ENCODE data around the gene DCDC2. TPM values are rescaled to one million over a fixed set of nuclear protein-coding genes. Genes with fewer than 3 reads are reported as not detected.
"Not testable (repeated sequence)": the region's sequence is repeated elsewhere in the genome, so short reads cannot be mapped to it uniquely, and the experiment has no call there.

The DCDC2 gene
- total and polyA plus RNA-seq, 9 donors: 0.19 to 12.4 (median 1.1) TPM; not detected in 1

GRCh38 chr6:24381476-24382219, 23.8 kb upstream of the DCDC2 start:
- no peaks in the 10 kb centered on the region for H3K9me3 ChIP-seq
- no peak overlapping the region for H3K4me3 ChIP-seq
- 89 to 94% (median 90%) methylated on average over 4 of the region's 4 CpGs for WGBS, 3 donors
- intact Hi-C loops (cut with DNase I): no loop called here
- H3K36me3 ChIP-seq: no peaks in the 10 kb centered on the region
- H3K27ac ChIP-seq: no peak overlapping the region
- no peak for DNase-seq
- no peaks in the 10 kb centered on the region for H3K27me3 ChIP-seq
- TF ChIP-seq POLR2A (IDR thresholded peaks at IDR 0.05): no peak
- TF ChIP-seq CTCF (IDR thresholded peaks at IDR 0.05): no peak
- TF ChIP-seq EP300 (IDR thresholded peaks at IDR 0.05): no peak
- H3K4me1 ChIP-seq (ENCODE audit: insufficient read depth): no peaks in the 10 kb centered on the region

- H3K27me3 ChIP-seq: no peaks in the 10 kb centered on the region
- no peaks in the 10 kb centered on the region for H3K9me3 ChIP-seq
- H3K4me3 ChIP-seq: no peak overlapping the region
- H3K4me1 ChIP-seq (ENCODE audit: insufficient read depth): no peaks in the 10 kb centered on the region
- H3K36me3 ChIP-seq: no peaks in the 10 kb centered on the region
- 67 to 74% (median 70%) methylated on average over 1 of the region's 1 CpG for WGBS, 3 donors
- TF ChIP-seq EP300 (IDR thresholded peaks at IDR 0.05) (no peak), POLR2A (IDR thresholded peaks at IDR 0.05) (no peak), CTCF (IDR thresholded peaks at IDR 0.05) (no peak)
- H3K27ac ChIP-seq: no peak overlapping the region
- intact Hi-C loops (cut with DNase I): no loop called here
- DNase-seq: no peak
These were observed 20.7 kb upstream of the DCDC2 start for GRCh38 chr6:24378473-24379097.

GRCh38 chr6:24376871-24377270, 19.0 kb upstream of the DCDC2 start:
- intact Hi-C loops (cut with DNase I): no loop called here
- H3K4me1 ChIP-seq (ENCODE audit: insufficient read depth): no peaks in the 10 kb centered on the region
- no peaks in the 10 kb centered on the region for H3K9me3 ChIP-seq
- WGBS, 3 donors: 43 to 47% (median 44%) methylated on average over 4 of the region's 4 CpGs
- TF ChIP-seq POLR2A (IDR thresholded peaks at IDR 0.05): no peak
- no peak for TF ChIP-seq EP300 (IDR thresholded peaks at IDR 0.05)
- TF ChIP-seq CTCF (IDR thresholded peaks at IDR 0.05): no peak
- H3K4me3 ChIP-seq: no peak overlapping the region
- no peaks in the 10 kb centered on the region for H3K27me3 ChIP-seq
- no peak for DNase-seq
- H3K27ac ChIP-seq: no peak overlapping the region
- H3K36me3 ChIP-seq: no peaks in the 10 kb centered on the region

GRCh38 chr6:24374612-24375011, 16.8 kb upstream of the DCDC2 start:
- H3K4me1 ChIP-seq (ENCODE audit: insufficient read depth): no peaks in the 10 kb centered on the region
- H3K4me3 ChIP-seq: no peak overlapping the region
- H3K27ac ChIP-seq: no peak overlapping the region
- no peaks in the 10 kb centered on the region for H3K9me3 ChIP-seq
- H3K36me3 ChIP-seq: no peaks in the 10 kb centered on the region
- no peak for TF ChIP-seq POLR2A (IDR thresholded peaks at IDR 0.05)
- no peak for TF ChIP-seq CTCF (IDR thresholded peaks at IDR 0.05)
- no peak for TF ChIP-seq EP300 (IDR thresholded peaks at IDR 0.05)
- intact Hi-C loops (cut with DNase I): no loop called here
- no peak for DNase-seq
- 69 to 89% (median 73%) methylated on average over 6 of the region's 6 CpGs for WGBS, 3 donors
- no peaks in the 10 kb centered on the region for H3K27me3 ChIP-seq

- H3K9me3 ChIP-seq; DNase-seq; H3K27ac ChIP-seq; H3K36me3 ChIP-seq; H3K4me3 ChIP-seq; H3K27me3 ChIP-seq; H3K4me1 ChIP-seq (ENCODE audit: insufficient read depth); intact Hi-C loops (cut with DNase I): not testable (repeated sequence)
- 76 to 79% (median 77%) methylated on average over 8 of the region's 8 CpGs for WGBS, 3 donors
These were observed 7.3 kb upstream of the DCDC2 start for GRCh38 chr6:24365103-24365633.

GRCh38 chr6:24362363-24362762, 4.5 kb upstream of the DCDC2 start:
- not testable (repeated sequence) for H3K27me3 ChIP-seq; H3K4me1 ChIP-seq (ENCODE audit: insufficient read depth)
- WGBS, 3 donors: 83 to 87% (median 83%) methylated on average over 5 of the region's 5 CpGs

More at GRCh38 chr6:24362363-24362762, 4.5 kb upstream of the DCDC2 start:
- H3K36me3 ChIP-seq; H3K27ac ChIP-seq; H3K9me3 ChIP-seq; DNase-seq; H3K4me3 ChIP-seq; intact Hi-C loops (cut with DNase I): not testable (repeated sequence)

All from ovary (tissue), 9 donors.